BJ (cell line): Measurements from ENCODE around the gene DRAXIN. TPM values are rescaled to one million over a fixed set of nuclear protein-coding genes. Genes with fewer than 3 reads are reported as not detected.

Experiments used
- CTCF ChIA-PET: fragments of 350-600 bp; formaldehyde crosslinking; extraction: SDS; loops from one replicate; lab custom pipeline; 2021; ENCODE audit warnings: antibody characterized with exemption, inconsistent platforms; lab: Yijun Ruan, JAX
- POLR2A ChIA-PET: fragments of 300-600 bp; sonication (Branson Sonifier 250); formaldehyde crosslinking; extraction: SDS; loops from one replicate; lab custom pipeline; 2021; ENCODE audit warnings: antibody characterized with exemption; lab: Charles Lee
- DNase-seq: peaks from one replicate; pipeline ENCODE4 v3.0.0-alpha.2; 2011; ENCODE audit warnings: low read depth
- H3K27me3 ChIP-seq: 2 replicates; pipeline ENCODE4 v1.6.0; 2011; ENCODE audit warnings: low read length; ENCODE audit not compliant: control insufficient read depth, insufficient read depth
- H3K36me3 ChIP-seq: 2 replicates; pipeline ENCODE4 v1.5.1; 2011; ENCODE audit warnings: low read length; ENCODE audit not compliant: control insufficient read depth, insufficient read depth
- H3K4me3 ChIP-seq: 2 replicates; pipeline ENCODE4 v1.5.1; 2011; ENCODE audit warnings: low read depth, mild to moderate bottlenecking, control low read depth, low read length
- CTCF ChIP-seq: IDR thresholded peaks from 2 replicates; pipeline ENCODE4 v1.5.1; 2011; ENCODE audit warnings: low read depth, mild to moderate bottlenecking, control low read depth, inconsistent platforms, low read length, moderate library complexity; ENCODE audit not compliant: insufficient read depth
- polyA plus RNA-seq: library from polyadenylated mRNA; depleted of rRNA; stranded (reverse); fragments of >200 nt; gene quantifications from 2 replicates; pipeline ENCODE4 v1.2.3, GENCODE V29; 2011

Gene DRAXIN
- polyA plus RNA-seq, 1 experiment, result 0.01 TPM

- ChIA-PET POLR2A (no interaction called here), CTCF (interaction anchor here (0.7 to 3.5 kb wide), 7 partner anchors 9 to 245 kb away, joined by 3 to 25 read pairs (median 4); partner anchors contain the start of gene FBXO6)
- Histone ChIP-seq H3K36me3 (peaks cover 7% of the 10 kb centered on the region), H3K4me3 (peak within 1 kb of the TSS; percentile 98), H3K27me3 (peaks cover 2% of the 10 kb centered on the region)
- no peak for TF ChIP-seq CTCF
- peak; percentile 44 for DNase-seq
Observed at GRCh38 chr1:11681071-11681771, 10.3 kb upstream of the DRAXIN start, which contains the start of gene MAD2L2. Gene MAD2L2 (minus strand): TSS chr1:11681148. CDS start chr1:11680601, 547 bp downstream.

- ChIA-PET CTCF (interaction anchor here (0.8 to 3.5 kb wide), 5 partner anchors 8 to 37 kb away, joined by 3 to 25 read pairs (median 6); partner anchors contain the start of gene FBXO6), POLR2A (no interaction called here)
- peaks cover 2% of the 10 kb centered on the region; the same call in 1 of the 2 replicates for H3K36me3 ChIP-seq
- H3K4me3 ChIP-seq, result no peak overlapping the region
- no peak for TF ChIP-seq CTCF
- H3K27me3 ChIP-seq, result peaks cover 2% of the 10 kb centered on the region
- no peak for DNase-seq
Observed at GRCh38 chr1:11682287-11682771, 9.2 kb upstream of the DRAXIN start.

GRCh38 chr1:11682799-11683198 lies 8.7 kb upstream of the DRAXIN start:
- no peaks in the 10 kb centered on the region for H3K36me3 ChIP-seq
- POLR2A ChIA-PET, result no interaction called here

GRCh38 chr1:11684070-11684469 lies 7.4 kb upstream of the DRAXIN start:
- TF ChIP-seq CTCF, result no peak
- Histone ChIP-seq H3K4me3 (no peak overlapping the region), H3K36me3 (no peaks in the 10 kb centered on the region), H3K27me3 (peaks cover 8% of the 10 kb centered on the region)
- POLR2A ChIA-PET, result no interaction called here
- CTCF ChIA-PET, result no interaction called here
- no peak for DNase-seq

More at GRCh38 chr1:11682799-11683198, 8.7 kb upstream of the DRAXIN start:
- Histone ChIP-seq H3K4me3 (no peak overlapping the region), H3K27me3 (peaks cover 2% of the 10 kb centered on the region)
- DNase-seq, result no peak
- CTCF ChIA-PET, result interaction anchor here (0.8 to 3.5 kb wide), 4 partner anchors 19 to 37 kb away, joined by 3 to 25 read pairs (median 12); partner anchors contain the start of gene FBXO6
- TF ChIP-seq CTCF, result no peak

- DNase-seq, result no peak
- TF ChIP-seq CTCF, result no peak
- H3K4me3 ChIP-seq, result no peak overlapping the region
- peaks cover 8% of the 10 kb centered on the region for H3K27me3 ChIP-seq
- ChIA-PET CTCF (no interaction called here), POLR2A (no interaction called here)
- no peaks in the 10 kb centered on the region for H3K36me3 ChIP-seq
Observed at GRCh38 chr1:11685210-11685752, 6.2 kb upstream of the DRAXIN start.
